Brain microvascular endothelial cell (primary cell): ENCODE measurements around the gene ID3.

Source experiments
- DNase-seq: peaks from one replicate; pipeline ENCODE4 v3.0.0-alpha.2; 2020
- H3K27ac ChIP-seq: fragments of 250-450 bp; sonication (Bioruptor Pico); 2 replicates; pipeline ENCODE4 v1.5.1; 2020; ENCODE audit warnings: mild to moderate bottlenecking, moderate library complexity
- H3K27me3 ChIP-seq: fragments of 250-450 bp; sonication (Bioruptor Pico); replicated peaks from 2 replicates; pipeline ENCODE4 v1.5.1; 2020; ENCODE audit warnings: mild to moderate bottlenecking
- H3K36me3 ChIP-seq: fragments of 250-450 bp; sonication (Bioruptor Pico); replicated peaks from 2 replicates; pipeline ENCODE4 v1.5.1; 2020; ENCODE audit warnings: mild to moderate bottlenecking
- H3K4me3 ChIP-seq: 2 replicates; pipeline ENCODE4 v1.5.1; 2011; ENCODE audit warnings: low read depth, mild to moderate bottlenecking, control low read depth, low read length, moderate library complexity
- CTCF ChIP-seq: IDR thresholded peaks from 2 replicates; pipeline ENCODE4 v1.5.1; 2011; ENCODE audit warnings: low read depth, mild to moderate bottlenecking, moderate library complexity, low read length, control low read depth, inconsistent platforms; ENCODE audit errors: missing control alignments
- in situ Hi-C: cut with HindIII; loops from 2 replicates; pipeline ENCODE4 v1.10.0; 2017; ENCODE audit warnings: low sequenced_read_pairs, low pct_ligation_motif_present

ID3 gene

GRCh38 chr1:23568608-23569383 lies 9.5 kb upstream of the ID3 start:
- TF ChIP-seq CTCF, result no peak
- no peak for DNase-seq
- in situ Hi-C loops, result no loop called here
- no peaks in the 10 kb centered on the region for H3K27me3 ChIP-seq
- peak overlapping the region; percentile 56 for H3K4me3 ChIP-seq
- H3K36me3 ChIP-seq, result no peaks in the 10 kb centered on the region
- peak overlapping the region; percentile 65 for H3K27ac ChIP-seq

- Histone ChIP-seq H3K36me3 (no peaks in the 10 kb centered on the region), H3K27me3 (no peaks in the 10 kb centered on the region), H3K4me3 (peak overlapping the region; percentile 56), H3K27ac (peak overlapping the region; percentile 65)
- no peak for DNase-seq
- TF ChIP-seq CTCF, result no peak
- in situ Hi-C loops, result no loop called here
Measured at GRCh38 chr1:23567996-23568607, 8.8 kb upstream of the ID3 start.

- peak overlapping the region; percentile 65 for H3K27ac ChIP-seq
- TF ChIP-seq CTCF, result no peak
- no peak for DNase-seq
- H3K27me3 ChIP-seq, result no peaks in the 10 kb centered on the region
- in situ Hi-C loops, result no loop called here
- no peaks in the 10 kb centered on the region for H3K36me3 ChIP-seq
- peak overlapping the region; percentile 56 for H3K4me3 ChIP-seq
Measured at GRCh38 chr1:23567629-23567995, 8.3 kb upstream of the ID3 start.

GRCh38 chr1:23566304-23566703 lies 7.0 kb upstream of the ID3 start:
- Histone ChIP-seq H3K27me3 (no peaks in the 10 kb centered on the region), H3K27ac (no peak overlapping the region), H3K4me3 (no peak overlapping the region), H3K36me3 (no peaks in the 10 kb centered on the region)
- peak; percentile 60 for TF ChIP-seq CTCF
- DNase-seq, result no peak
- in situ Hi-C loops, result no loop called here

- no peaks in the 10 kb centered on the region for H3K27me3 ChIP-seq
- no peaks in the 10 kb centered on the region for H3K36me3 ChIP-seq
- H3K27ac ChIP-seq, result no peak overlapping the region
- DNase-seq, result no peak
- TF ChIP-seq CTCF, result no peak
- in situ Hi-C loops, result no loop called here
- no peak overlapping the region for H3K4me3 ChIP-seq
Measured at GRCh38 chr1:23565776-23566175, 6.5 kb upstream of the ID3 start.

- Histone ChIP-seq H3K4me3 (no peak overlapping the region), H3K27ac (no peak overlapping the region), H3K36me3 (no peaks in the 10 kb centered on the region), H3K27me3 (no peaks in the 10 kb centered on the region)
- in situ Hi-C loops, result no loop called here
- no peak for TF ChIP-seq CTCF
- no peak for DNase-seq
Measured at GRCh38 chr1:23564529-23565122, 5.3 kb upstream of the ID3 start.
